GM18951 (cell line): ENCODE results near the gene CAPN13.

Experiments
- POLR2A ChIP-seq: IDR thresholded peaks from 4 replicates; pipeline ENCODE4 v1.6.1; 2011; ENCODE audit warnings: mild to moderate bottlenecking; ENCODE audit not compliant: insufficient read length, insufficient read depth; ENCODE audit errors: extremely low read depth
- in situ Hi-C: fragments of 300-500 bp; cut with MboI; formaldehyde crosslinking; loops from one replicate; pipeline ENCODE4 v1.12.0; 2022; ENCODE audit warnings: low sequenced_read_pairs, mixed read lengths, inconsistent platforms; ENCODE audit not compliant: unreplicated experiment

CAPN13 gene

DNA sequence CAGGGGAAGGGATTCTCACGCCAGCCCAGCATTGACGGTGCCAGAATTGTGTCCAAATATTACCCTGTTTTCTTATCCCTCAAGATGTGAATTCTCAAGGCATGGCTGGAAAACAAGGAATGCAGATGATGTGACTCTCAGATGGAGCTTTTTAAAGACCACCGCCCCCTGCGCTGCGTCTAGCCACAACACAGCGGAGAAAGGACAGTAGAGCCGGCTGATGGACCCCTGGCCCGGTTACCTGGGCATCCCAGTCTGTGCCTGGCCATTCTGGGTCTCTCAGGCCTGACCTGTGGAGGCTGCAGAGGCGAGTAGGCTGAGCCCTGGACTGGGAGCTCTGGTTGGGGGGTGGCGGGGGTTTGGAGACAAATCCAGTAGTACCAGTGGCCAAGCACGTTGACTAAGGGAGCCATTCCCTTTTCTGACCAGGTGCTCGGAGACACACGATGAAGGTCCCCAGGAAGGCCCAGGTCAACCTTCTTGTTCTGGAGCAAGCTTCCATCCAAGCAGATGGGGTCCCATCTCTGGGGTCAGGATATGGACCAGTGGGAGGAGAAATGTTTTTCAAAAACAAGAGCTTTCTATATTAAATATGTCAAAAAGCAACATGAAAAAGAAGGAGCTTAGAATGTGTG lies 5.3 kb downstream of the CAPN13 start:
- no peak for TF ChIP-seq POLR2A
- in situ Hi-C loops, result no loop called here

DNA sequence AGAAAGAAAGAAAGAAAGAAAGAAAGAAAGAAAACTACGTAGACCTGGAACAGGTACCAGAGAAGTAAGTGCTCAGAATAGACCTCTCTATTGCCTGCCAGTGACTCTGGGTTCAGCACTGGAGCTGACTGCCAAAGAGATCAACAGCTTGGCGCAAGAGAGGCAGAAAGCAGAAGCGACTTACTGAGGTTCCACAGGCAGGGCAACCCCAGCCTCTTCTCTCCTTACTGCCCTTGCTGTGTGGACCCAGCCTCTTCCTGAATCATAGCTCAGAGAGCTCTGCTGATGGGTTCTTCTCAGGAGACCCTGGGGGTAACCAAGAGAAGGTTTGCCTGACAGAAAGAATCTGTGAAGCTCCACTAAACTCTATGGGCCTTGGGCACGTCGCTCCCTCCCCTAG lies 7.1 kb downstream of the CAPN13 start:
- no peak for TF ChIP-seq POLR2A

DNA sequence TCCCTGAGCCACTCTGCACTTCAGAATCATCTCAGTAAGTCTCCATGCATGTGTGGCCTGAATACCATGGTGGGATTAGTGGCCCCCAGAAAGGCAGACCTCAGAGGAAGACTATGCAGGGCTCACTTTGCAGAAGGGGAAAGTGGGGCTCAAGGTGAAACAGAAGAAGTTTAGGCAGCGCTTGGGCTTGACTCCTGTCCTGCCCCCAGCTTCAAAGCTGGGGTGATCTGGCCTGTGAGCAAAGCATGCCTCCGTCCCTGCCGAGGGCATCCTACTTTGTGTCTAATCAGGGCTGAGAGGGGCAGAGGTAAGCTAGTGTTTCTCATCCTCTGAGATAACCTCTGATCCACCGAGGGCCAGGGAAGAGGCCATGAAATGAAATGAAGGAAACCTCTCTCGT lies 7.9 kb downstream of the CAPN13 start:
- no peak for TF ChIP-seq POLR2A
- in situ Hi-C loops, result no loop called here

More for the DNA sequence above, 7.1 kb downstream of the CAPN13 start:
- in situ Hi-C loops, result no loop called here

DNA sequence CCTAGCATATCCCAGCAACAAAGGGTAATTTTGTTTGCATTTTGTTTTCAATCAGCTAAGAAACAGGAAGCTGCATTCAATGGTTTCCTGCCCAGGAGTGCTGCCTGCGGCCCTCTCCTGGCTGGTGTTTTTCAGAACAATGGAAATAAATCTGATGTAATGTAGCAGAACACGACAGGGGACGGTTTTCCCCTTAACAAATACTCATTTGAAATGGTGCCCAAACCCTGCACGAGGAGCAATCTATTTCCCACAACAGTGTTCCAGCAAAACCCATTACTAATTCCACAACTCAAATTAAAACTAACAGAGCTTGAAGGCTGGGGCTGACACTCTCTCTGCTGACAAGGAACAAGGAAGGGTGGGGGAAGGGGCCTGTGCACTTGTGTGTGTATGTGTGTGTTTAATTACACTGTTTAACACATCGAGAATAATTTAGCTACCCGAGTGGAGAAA lies 8.7 kb downstream of the CAPN13 start:
- TF ChIP-seq POLR2A, result no peak
- in situ Hi-C loops, result no loop called here

DNA sequence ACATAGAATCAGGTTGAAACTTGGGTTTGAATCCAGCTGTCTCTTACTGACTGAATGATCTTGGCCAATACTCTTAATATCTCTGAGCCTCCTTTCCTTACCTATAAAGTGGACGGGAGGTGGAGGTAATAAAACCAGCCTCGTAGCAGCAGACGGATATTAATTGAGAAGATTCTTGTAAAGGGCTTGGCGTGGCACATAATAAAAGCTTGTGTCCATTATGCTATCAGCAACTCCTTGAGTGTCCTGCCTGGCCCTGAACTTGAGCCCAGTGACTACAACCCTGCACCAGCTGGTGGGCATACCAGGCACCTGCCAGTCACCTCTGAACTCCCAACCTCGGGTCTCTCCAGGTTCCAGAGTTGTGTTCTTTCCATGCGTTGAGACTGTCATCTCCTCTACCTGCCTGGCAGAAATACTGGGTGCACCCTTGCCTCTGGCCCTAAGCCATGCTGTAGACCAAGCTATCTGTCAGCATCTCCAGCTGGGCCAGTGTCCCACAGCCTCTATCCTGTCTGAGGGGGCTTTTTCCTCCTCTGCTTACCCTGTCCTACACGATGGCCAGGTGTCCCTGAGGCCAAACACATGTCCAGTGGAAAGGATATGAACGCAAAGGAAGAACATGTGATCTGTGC lies 9.7 kb downstream of the CAPN13 start:
- in situ Hi-C loops, result no loop called here
- no peak for TF ChIP-seq POLR2A

DNA sequence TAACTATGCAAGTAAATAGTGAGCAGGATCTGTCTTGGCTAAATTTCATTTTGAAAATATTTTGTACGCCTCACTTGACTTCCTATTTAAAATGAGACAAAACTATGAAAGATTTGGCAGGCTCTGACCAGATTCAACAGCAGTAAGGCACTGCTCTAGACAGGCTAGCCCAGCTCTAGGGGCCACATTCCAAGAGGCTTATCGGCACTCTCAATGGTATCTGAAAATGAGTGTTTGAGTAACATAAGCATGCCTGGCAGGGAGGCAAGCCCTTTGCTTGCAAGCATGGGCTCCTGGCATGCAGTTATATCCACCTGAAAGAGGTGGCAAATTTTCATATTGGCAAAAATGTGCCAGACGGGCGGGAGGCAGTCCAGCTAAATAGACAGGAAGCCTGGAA lies 10.5 kb downstream of the CAPN13 start:
- in situ Hi-C loops, result no loop called here

DNA sequence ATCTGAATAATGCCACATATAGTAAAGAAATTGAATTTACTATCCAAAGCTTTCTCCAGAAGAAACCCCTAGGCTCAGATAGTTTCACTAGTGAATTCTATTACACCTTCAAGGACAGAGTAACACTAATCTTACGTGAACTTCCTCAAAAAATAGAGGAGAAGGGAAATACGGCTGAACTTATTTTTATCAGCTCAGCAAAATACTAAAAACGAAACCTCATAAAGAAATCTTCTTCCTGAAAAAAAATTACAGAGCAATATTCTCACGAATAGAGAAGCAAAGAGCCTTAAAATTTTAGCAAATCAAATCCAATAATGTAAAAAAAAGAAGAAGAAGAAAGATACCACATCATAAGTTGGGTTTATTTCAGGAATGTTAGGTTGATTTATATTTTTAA lies 14.7 kb downstream of the CAPN13 start:
- no peak for TF ChIP-seq POLR2A
- in situ Hi-C loops, result no loop called here

More for the DNA sequence above, 10.5 kb downstream of the CAPN13 start:
- no peak for TF ChIP-seq POLR2A

DNA sequence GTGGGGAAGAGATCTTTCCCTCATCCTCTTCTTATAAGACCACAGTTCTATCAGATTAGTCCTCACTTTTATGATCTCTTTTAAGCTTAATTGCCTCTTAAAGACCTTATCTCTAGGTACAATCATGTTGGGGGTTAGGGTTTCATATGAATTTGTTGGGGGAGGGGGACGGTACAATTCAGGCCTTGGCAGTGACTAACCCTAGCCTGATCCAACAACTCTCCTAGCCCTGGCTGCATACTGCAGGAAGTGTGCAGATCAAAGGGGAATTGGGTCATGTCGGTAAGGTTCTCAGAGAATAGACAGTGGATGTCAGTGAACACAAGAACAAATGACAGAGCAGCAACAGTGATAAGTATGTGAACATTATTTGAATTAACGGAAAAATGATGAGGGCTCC lies 16.4 kb downstream of the CAPN13 start:
- in situ Hi-C loops, result no loop called here
- TF ChIP-seq POLR2A, result no peak

DNA sequence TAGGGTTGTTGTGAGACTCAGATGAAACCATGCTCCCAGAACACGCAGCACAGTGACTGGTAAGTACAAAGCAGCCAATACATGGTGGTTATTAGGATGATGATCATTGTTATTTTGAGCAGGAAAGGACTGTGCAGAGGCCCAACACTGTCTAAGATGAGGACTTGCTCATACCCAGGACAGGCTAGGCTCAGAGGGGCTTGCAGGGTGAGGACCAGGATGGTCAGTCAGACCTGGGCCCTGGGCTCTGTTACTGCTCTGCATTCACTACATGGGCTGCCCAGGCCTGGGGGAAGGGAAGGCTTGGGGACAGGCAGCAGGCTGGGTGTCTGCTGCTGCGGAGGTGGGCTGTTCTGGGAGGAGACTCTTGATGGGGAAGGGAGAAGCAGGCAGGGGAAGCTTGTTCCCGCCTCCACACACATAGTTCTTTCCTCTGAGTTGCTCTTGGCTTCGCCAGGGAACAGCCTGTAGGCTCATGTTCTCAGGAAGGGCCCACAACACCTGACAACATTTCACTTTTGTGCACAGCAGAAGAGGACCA lies 17.5 kb downstream of the CAPN13 start:
- TF ChIP-seq POLR2A, result no peak
- in situ Hi-C loops, result no loop called here

DNA sequence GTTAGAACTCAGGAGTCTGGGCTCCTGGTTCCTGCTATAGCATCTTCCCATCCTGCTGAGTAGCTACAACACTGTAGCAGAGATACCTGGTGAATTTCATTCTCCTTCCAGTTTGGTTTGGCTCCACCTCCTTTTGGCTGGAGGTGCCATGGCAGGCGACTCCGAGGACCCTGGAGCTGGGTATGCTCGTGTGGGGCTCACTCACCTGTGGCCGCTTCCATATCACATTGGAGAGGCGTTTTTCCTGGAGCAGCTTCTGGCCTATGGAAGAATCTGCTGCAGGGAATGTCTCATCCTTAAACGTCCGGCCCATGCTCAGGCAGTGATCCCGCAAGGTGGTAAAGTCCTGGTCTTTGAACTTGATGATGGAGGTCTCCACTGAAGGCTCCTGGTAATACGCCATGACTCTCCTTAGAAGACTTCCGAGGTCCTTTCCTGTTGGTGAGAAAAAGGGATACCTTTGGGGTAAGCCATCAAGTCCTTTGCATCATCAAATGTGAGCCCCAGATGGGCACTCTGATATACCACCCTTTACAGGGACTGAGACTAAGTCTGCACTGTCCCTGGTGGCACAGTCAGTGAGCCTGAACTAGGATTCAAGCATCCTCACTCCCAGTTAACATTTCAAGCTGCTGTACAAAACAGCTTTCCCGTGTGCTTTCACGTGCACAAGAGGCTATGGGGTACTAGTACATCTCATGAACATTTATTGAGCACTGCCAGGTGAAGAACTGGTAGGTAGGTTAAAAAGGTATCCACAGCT lies 20.1 kb downstream of the CAPN13 start:
- in situ Hi-C loops, result no loop called here
- no peak for TF ChIP-seq POLR2A

DNA sequence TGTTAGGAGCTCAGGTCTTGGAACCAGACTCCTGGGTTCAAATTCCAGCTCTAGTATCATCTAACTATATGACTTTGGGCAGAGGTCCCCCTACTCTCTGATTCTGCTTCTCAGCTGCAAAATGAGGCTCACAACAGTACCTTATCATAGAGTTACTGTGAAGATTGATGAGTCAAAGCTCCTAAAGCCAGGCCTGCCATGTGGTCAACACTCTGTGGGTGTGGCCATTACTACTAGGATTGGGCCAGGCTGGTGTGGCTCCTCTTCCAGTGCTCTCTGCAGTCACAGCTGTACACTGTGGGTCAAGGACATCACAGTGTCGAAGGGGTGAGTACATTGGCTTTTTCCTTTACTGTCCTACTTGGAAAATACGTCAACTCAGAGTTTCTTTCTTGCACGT lies 22.6 kb downstream of the CAPN13 start:
- no peak for TF ChIP-seq POLR2A
- in situ Hi-C loops, result no loop called here

DNA sequence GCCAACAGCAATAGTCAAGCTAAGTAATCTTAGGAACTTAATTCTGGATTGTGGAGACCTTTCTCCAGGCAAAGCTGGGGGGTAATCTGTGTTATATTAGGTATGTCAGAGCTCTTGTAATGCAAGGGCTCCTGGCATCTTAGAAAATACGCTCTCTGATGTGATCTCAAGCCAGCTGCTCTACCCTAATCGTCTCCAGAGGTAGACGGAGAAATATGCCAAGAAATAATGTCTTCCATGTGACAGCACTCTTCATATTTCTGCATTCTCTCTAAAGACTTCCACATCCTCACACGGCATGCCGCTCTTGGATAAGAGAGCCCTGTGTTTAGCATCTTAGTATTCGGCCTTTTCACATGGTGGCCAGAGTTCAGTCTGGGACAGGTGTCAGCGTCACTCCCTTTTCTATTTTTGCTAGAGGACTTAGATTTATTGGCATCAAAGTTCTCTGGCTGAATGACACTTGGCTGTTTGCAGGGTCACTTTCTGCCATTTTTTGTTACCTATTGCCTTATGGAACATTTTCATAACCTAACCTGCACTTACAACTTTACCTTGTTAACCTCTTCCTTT lies 25.2 kb downstream of the CAPN13 start:
- in situ Hi-C loops, result no loop called here
- TF ChIP-seq POLR2A, result no peak

DNA sequence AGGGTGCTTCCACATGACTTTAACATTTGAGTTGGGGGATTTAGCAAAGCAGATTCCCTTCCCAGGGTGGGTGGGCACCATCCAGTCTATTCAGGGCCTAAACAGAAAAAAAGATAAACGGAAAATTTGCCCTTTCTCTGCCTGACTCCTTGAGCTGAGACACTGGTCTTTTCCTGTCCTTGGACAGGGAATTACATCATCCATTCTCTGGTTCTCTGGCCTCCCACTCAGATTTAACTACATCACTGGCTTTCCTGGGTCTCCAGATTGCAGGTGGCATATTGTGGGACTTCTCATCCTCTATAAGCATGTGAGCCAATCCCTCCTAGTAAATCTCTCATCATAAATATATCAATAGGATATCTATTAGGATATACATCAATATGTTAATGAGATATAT lies 25.8 kb downstream of the CAPN13 start:
- no peak for TF ChIP-seq POLR2A
- in situ Hi-C loops, result no loop called here

DNA sequence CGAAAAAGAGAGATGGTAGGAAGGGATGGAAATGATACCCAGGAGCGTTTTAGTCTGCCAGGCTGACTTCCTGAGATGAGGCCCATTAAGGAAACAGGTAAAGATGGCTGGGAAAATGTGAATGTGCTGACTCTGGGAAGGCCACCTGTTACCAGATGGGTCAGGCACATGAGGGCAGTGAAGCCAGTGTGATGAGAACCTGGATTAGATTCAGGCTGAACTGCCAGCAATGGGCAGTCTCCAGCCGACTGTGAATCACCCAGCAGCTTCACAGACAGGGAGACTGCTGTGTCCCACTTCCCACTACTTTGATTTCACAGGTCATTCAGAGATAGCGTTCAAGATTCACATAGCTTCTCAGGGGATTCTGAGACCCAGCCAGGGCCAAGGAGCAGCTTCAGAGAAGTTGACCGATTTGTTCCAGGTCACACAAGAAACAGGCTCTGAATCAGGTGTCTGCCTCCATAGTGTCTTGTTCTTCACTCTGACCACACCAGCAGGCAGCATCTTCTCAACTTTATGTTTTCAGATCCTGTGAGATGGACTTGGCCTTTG lies 26.4 kb downstream of the CAPN13 start:
- in situ Hi-C loops, result no loop called here
- TF ChIP-seq POLR2A, result no peak
